ENCODE measurements around the gene PCDHGC5.

DNA sequence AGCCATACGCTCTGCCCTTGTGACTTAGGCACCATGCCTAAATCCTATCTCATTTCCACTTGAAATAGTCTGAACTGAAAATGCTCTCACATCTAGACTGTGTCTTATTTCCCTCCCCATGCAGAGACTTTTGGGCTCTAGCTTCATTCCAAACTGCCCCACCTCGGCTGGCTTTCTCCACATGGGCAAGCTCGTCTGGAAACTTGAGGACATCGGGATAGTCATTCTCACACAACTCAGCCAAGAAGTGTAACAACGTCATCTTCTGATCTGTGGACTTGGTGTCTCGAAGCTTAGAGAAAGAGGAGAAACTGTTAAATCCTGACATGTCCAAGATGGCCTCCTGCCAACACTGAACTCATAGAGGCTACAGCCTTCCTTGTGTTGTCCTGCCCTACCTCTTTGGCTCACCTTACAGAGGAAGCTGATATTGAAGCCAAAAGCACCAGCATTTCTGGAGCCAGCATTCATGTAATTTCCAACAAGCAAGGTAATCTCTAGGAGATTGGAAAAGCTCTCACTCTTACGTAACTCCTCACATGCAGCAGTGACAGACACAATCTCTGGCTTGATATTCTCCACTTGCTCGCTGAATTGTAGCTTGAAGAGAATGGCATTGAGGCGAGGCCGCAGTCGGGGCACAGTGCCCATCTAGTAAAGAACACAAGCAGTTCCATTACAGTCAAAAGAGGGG lies 39.6 kb downstream of the PCDHGC5 start:
- TF ChIP-seq EZH2 (IDR thresholded peaks at IDR 0.05) (no peak), POLR2AphosphoS5 (IDR thresholded peaks at IDR 0.05; ENCODE audit: borderline replicate concordance, low read depth, low read length) (no peak), FOXP2 (optimal IDR thresholded peaks at IDR 0.05; ENCODE audit: control extremely low read depth, extremely low read length, insufficient read depth) (no peak)
